Measurements from ENCODE around the gene TTL. TPM values are rescaled to one million over a fixed set of nuclear protein-coding genes. Genes with fewer than 3 reads are reported as not detected.
"Not testable (repeated sequence)": the region's sequence is repeated elsewhere in the genome, so short reads cannot be mapped to it uniquely, and the experiment has no call there.

The TTL gene
- total RNA-seq: 10 to 100 TPM; 22.3 to 41.6 (median 31.2) TPM

DNA sequence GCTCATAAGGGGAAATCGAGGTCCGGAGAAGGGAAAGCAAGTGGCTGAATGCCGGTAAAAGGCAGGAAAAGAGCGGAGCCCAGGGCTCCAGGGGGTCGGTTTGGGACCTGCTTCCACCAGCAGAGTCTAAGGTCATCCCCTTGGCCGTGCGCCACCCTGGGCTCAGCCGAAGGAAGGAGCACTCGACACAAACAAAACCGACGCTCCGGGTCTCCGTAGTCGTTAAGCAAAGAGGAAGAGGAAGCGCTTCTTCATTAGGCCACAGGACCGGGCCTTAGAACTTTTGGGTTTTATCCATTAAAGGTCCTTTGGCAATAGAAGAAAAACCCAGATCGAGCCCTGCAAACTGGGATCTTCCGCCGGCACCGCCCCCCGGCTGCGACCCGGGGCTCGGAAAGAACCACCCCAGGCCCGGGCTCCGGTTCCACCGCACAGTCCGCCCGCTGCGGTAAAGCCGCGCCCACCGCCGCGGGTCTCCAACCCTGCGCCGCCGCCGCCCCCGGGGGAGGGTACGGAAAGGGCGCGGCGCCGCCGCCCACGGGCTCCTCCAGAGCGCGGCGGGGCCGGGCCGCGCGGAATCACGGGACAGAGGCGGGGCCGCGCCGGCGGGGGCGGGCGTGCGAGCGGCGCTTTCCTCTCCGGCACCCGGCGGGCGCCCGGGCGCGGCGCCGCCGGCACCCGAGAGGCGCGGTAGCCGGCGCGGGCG lies at the start of gene TTL:
Gene TTL, plus strand, starts transcription at position 629 of the 706 bp plus-strand sequence. CDS start 189 bp downstream, outside the sequence.
- TF ChIP-seq, protein P1, sequence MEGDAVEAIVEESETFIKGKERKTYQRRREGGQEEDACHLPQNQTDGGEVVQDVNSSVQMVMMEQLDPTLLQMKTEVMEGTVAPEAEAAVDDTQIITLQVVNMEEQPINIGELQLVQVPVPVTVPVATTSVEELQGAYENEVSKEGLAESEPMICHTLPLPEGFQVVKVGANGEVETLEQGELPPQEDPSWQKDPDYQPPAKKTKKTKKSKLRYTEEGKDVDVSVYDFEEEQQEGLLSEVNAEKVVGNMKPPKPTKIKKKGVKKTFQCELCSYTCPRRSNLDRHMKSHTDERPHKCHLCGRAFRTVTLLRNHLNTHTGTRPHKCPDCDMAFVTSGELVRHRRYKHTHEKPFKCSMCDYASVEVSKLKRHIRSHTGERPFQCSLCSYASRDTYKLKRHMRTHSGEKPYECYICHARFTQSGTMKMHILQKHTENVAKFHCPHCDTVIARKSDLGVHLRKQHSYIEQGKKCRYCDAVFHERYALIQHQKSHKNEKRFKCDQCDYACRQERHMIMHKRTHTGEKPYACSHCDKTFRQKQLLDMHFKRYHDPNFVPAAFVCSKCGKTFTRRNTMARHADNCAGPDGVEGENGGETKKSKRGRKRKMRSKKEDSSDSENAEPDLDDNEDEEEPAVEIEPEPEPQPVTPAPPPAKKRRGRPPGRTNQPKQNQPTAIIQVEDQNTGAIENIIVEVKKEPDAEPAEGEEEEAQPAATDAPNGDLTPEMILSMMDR (IDR thresholded peaks at IDR 0.05; ENCODE audit: low read depth): no peak

DNA sequence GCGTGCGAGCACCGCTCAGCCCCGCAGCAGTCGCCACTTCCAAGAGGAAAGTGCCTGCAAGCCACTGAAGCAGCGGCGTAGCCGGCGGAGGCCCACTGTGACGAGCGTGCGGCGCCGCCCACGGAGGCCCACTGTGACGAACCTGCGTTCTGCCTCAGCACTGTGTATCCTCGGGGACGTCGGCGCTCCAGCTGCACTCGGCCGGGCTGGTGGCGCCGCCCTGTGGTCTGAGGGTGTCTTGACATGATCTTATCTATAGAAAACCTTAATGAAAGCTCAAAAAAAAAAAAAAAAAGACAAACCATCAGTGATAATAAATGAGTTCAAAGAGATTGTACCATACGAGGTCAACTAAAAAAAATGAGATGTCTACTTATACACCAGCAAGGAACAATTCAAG lies 48.5 kb upstream of the TTL start, which contains the start of gene RGPD8:
Gene RGPD8, minus strand, starts transcription at position 166 of the 400 bp plus-strand sequence. CDS start 192 bp downstream, outside the sequence.
- TF ChIP-seq, protein P1 (IDR thresholded peaks at IDR 0.05; ENCODE audit: low read depth): not testable (repeated sequence)

DNA sequence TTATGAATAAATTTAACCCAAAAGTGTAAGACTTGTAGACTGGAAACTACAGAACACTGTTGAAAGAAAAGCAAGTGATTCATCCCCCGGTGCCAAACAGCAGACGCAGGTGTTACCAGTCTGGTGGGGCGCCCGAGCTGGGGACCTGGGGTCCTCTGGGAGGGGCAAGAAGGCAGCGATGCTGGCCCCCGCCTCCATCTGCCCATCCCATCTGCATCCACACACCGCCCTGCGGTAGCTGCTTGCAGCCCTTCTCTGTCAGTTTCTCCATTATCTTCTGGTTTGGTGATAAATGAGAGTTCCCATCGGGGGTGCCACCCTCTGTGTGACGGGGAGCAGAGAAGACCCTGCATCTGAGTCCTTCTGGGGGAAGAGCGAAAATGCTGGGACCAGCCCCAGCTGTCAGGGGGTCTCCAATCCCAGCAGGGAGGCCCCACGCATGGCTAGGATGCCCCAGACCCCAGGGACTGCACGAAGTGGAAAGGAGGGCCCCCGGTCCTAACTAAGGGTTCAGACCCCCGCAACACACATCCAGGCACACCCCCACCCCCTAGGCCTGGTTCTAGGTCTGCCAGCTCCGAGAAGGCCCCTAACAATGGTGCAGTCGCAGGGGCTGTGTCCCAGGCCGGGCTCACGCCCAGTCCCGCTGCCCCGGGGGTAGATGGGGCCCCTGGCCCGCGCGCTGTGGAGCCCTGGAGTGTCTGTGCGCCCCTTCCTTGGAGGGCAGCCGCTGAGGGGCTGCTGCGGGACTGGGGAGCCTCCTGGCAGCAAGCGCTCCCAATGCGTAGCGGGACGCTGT lies 47.8 kb upstream of the TTL start:
- TF ChIP-seq, protein P1 (IDR thresholded peaks at IDR 0.05; ENCODE audit: low read depth): no peak

DNA sequence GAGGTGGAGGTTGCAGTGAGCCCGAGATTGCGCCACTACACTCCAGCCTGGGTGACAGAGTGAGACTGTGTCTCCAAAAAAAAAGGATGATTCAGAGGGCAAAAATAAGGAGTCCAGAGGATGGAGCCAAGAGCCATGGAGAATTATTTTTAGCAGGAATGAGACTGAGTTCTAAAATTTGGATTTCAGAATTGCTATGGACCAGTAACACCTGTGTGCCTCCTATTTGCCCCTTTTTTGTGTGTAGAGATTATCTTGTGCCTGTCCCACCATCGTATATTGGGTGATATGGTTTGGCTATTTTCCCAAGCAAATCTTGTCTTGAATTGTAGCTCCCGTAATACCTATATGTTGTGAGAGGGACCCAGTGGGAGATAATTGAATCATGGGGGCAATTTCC lies 32.1 kb upstream of the TTL start:
- TF ChIP-seq, protein P1 (IDR thresholded peaks at IDR 0.05; ENCODE audit: low read depth): no peak

DNA sequence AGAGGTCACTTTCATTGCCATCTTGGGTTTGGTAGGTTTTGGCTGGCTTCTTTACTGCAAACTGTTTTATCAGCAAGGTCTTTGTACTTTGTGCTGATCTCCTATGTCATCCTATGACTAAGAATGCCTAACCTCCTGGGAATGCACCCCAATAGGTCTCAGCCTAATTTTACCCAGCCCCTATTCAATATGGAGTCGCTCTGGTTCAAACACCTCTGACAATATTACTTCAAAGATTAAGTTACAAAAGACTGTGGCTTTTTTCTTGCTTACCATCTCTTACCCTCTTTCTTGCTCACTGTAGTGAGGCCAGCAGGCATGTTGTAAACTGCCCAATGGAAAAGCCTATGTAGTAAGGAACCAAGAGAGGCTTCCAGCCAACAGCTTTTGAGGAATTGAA lies 30.6 kb upstream of the TTL start:
- TF ChIP-seq, protein P1 (IDR thresholded peaks at IDR 0.05; ENCODE audit: low read depth): no peak

DNA sequence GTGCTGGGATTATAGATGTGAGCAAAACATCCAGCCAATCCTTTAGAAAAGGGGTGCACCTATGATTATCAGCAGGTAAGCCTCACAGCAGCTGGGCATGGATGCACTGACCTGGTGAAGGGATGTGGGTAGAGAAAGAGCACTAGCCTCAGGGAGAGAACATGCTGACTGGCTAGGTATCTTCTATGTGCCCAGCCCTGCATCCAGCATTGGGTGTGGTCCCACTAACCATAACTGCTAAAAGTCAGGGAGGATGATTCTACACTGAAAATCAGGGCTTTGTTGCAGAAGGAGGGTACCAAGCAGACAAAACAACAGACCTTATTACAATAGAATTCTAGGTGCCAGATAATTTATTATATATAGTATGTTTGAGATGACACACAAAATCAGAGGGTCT lies 27.4 kb upstream of the TTL start:
- TF ChIP-seq, protein P1 (IDR thresholded peaks at IDR 0.05; ENCODE audit: low read depth): no peak

DNA sequence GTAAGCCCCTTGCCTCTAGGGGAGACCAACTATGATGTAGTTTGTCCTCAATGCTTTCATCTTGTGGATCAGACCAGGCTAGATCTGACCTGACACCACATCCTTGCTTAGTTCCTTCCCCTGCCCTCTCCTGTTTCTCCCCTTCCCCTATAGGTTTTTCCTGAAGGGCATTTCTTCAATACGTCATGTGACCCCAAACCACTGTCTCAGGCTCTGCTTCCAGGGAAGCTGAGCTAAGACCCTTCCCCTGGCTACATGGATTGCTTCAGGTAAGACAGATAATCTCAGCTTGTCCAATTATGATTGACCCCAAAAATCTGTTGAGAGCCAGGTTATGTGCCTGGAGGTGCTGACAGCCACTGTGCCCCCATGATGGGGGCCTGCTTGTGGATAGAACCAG lies 22.6 kb upstream of the TTL start:
- TF ChIP-seq, protein P1 (IDR thresholded peaks at IDR 0.05; ENCODE audit: low read depth): no peak

Data from subcutaneous adipose tissue (tissue), 4 donors.